T-cell (primary cell): ENCODE data around the gene AKAP13. TPM values are rescaled to one million over a fixed set of nuclear protein-coding genes. Genes with fewer than 3 reads are reported as not detected.

ENCODE experiments used
- ATAC-seq, 4 experiments: fragments of 200-7000 bp in 3 of 4; fragments of 150-1000 bp in 1 of 4; cut with Tn5 transposase; replicated peaks in 1 of 4; 1 replicate in 3 of 4; 2 replicates in 1 of 4; pipeline ENCODE4 v1.10.0; 2021; ENCODE audit warnings: moderate library complexity in 3 of 4, mild to moderate bottlenecking in 2 of 4, moderate number of reproducible peaks in 1 of 4
- CTCF ChIA-PET, 2 donors: fragments of 300-600 bp; sonication (Branson Sonifier 250); formaldehyde crosslinking; loops; one replicate each; lab custom pipeline; 2022; ENCODE audit warnings: antibody characterized with exemption in 2 of 2; lab: Charles Lee
- POLR2A ChIA-PET, 2 donors: fragments of 300-600 bp; sonication (Branson Sonifier 250); formaldehyde crosslinking; loops; one replicate each; lab custom pipeline; 2022; ENCODE audit warnings: antibody characterized with exemption in 2 of 2; lab: Charles Lee
- DNase-seq, 35 experiments: peaks; one replicate each; pipeline versions ENCODE4 v3.0.0 to v3.0.0-alpha.2; 2013 to 2023
- H3K27ac ChIP-seq: one replicate; pipeline ENCODE4 v1.5.1; 2013; ENCODE audit warnings: low read length
- H3K27me3 ChIP-seq, 2 experiments: replicated peaks in 1 of 2; 1 replicate in 1 of 2; 2 replicates in 1 of 2; pipeline versions ENCODE4 v1.6.1 to v1.7.0; 2013; ENCODE audit warnings: low read length in 1 of 2, mixed read lengths in 1 of 2; ENCODE audit not compliant: control insufficient read depth in 2 of 2, insufficient read depth in 2 of 2; ENCODE audit errors: extremely low read depth in 1 of 2
- H3K36me3 ChIP-seq, 2 donors: 1 replicate in 1 of 2; 2 replicates in 1 of 2; pipeline versions ENCODE4 v1.6.1 to v1.7.0; 2013; ENCODE audit warnings: low read length in 1 of 2; ENCODE audit not compliant: control insufficient read depth in 2 of 2, insufficient read depth in 1 of 2; ENCODE audit errors: extremely low read depth in 1 of 2
- H3K4me1 ChIP-seq, 2 experiments: 1 replicate in 1 of 2; 2 replicates in 1 of 2; pipeline versions ENCODE4 v1.6.1 to v1.7.0; 2013; ENCODE audit warnings: low read length in 2 of 2, mixed read lengths in 1 of 2; ENCODE audit not compliant: insufficient read depth in 2 of 2, control insufficient read depth in 1 of 2; ENCODE audit errors: extremely low read depth in 1 of 2
- H3K4me3 ChIP-seq, 2 donors: 1 replicate in 1 of 2; 2 replicates in 1 of 2; pipeline versions ENCODE4 v1.5.1 to v1.7.0; 2013; ENCODE audit warnings: mild to moderate bottlenecking in 2 of 2, low read length in 1 of 2, moderate library complexity in 1 of 2; ENCODE audit not compliant: control insufficient read depth in 1 of 2; ENCODE audit errors: extremely low read depth in 1 of 2
- H3K9me3 ChIP-seq: 2 replicates; pipeline ENCODE4 v1.7.0; 2013
- H3K27ac Mint-ChIP-seq, 2 donors: one replicate each; pipeline ENCODE4 v1.8.0; 2020 to 2021; ENCODE audit warnings: mild to moderate bottlenecking in 2 of 2, mixed read lengths in 2 of 2
- H3K27me3 Mint-ChIP-seq, 2 donors: one replicate each; pipeline ENCODE4 v1.8.0; 2021 to 2022; ENCODE audit warnings: mixed read lengths in 2 of 2
- H3K36me3 Mint-ChIP-seq: one replicate; pipeline ENCODE4 v1.8.0; 2021; ENCODE audit warnings: mixed read lengths
- H3K4me1 Mint-ChIP-seq, 3 donors: one replicate each; pipeline ENCODE4 v1.8.0; 2020 to 2022; ENCODE audit warnings: mixed read lengths in 3 of 3, mild to moderate bottlenecking in 1 of 3
- H3K4me3 Mint-ChIP-seq, 3 donors: one replicate each; pipeline ENCODE4 v1.8.0; 2020 to 2022; ENCODE audit warnings: mild to moderate bottlenecking in 3 of 3, mixed read lengths in 3 of 3, moderate library complexity in 3 of 3
- H3K9me3 Mint-ChIP-seq, 3 donors: one replicate each; pipeline ENCODE4 v1.8.0; 2020 to 2022; ENCODE audit warnings: mixed read lengths in 3 of 3
- WGBS: methylation state at CpG from one replicate; pipeline ENCODE4 v1.1.5; 2013; ENCODE audit warnings: missing lambda C conversion rate; ENCODE audit not compliant: insufficient coverage; 5-methylcytosine and 5-hydroxymethylcytosine counted together
- total RNA-seq, 35 experiments: library from RNA in 6 of 35; stranded (reverse) in 6 of 35; fragments of 120-200 nt in 1 of 35; gene quantifications; one replicate each; pipeline versions ENCODE4 v1.2.1 to v1.2.4 and lab custom pipeline; 2013 to 2026

The AKAP13 gene
- total RNA-seq, 5 donors from 2014 or later (not counting 1 experiment from before 2014, with no cell fraction given) = 232 to 391 (median 281) TPM

DNA sequence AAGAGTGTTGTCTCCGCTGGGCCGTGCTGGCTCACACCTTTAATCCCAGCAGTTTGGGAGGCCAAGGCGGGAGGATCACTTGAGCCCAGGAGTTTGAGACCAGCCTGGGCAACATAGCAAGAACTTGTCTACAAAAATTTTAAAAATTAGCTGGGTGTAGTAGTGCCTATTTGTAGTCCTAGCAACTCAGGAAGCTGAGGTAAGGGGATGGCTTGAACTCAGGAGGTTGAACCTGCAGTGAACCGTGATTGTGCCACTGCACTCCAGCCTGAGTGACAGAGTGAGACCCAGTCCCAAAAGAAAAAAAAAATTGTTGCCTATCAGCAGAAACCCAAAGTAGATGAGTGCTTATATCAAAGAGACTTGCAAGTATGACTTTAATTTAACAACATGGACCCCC, 12.7 kb upstream of the AKAP13 start:
- no CpG with 5 or more reads among the region's 4 CpGs for WGBS
- DNase-seq = no peak
- POLR2A ChIA-PET = interaction anchor here in 1 of 2 donors (0.6 kb wide), 1 partner anchor 13 kb away, joined by 8 read pairs; no protein-coding TSS in a partner anchor

DNA sequence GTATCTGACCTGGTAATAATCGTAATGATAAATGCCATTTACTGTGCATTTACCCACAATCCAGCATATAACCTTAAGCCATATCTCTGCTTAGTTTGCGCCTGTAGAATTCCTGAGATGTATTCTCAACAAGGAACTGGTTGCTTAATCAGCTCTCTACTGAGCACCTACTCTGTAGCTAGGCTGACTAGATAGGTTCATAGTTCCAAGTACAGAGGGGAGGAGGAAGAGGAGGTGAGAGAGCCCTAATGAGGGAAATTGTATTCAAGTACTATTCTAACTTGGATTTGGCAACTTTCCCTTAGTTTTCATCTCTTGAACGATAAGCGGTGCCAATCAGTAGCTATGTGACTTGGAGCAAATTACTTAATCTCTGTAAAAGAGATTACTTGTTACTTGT, 5.6 kb upstream of the AKAP13 start:
- ATAC-seq (no peak), DNase-seq (no peak)
- 100% methylated on average over 3 of the region's 4 CpGs for WGBS
- ChIA-PET CTCF (interaction anchor here in 1 of 2 donors (0.6 kb wide), 1 partner anchor 714 kb away, joined by 3 read pairs; no protein-coding TSS in a partner anchor), POLR2A (interaction anchor here in 1 of 2 donors (0.5 kb wide), 1 partner anchor 66 kb away, joined by 3 read pairs; no protein-coding TSS in a partner anchor)
- Mint-ChIP-seq H3K27me3 (no peaks in the 10 kb centered on the region), H3K4me1 (peaks cover 15 to 21% (median 20%) of the 10 kb centered on the region in 3 donors), H3K9me3 (no peaks in the 10 kb centered on the region), H3K27ac (no peak overlapping the region), H3K4me3 (no peak overlapping the region), H3K36me3 (no peaks in the 10 kb centered on the region)
- Histone ChIP-seq H3K36me3 (no peaks in the 10 kb centered on the region), H3K27ac (no peak overlapping the region), H3K4me3 (no peak overlapping the region), H3K4me1 (peaks cover 9 to 12% of the 10 kb centered on the region in 2 experiments), H3K27me3 (no peaks in the 10 kb centered on the region), H3K9me3 (no peaks in the 10 kb centered on the region)

More for the DNA sequence above, 12.7 kb upstream of the AKAP13 start:
- no peaks in the 10 kb centered on the region for H3K9me3 Mint-ChIP-seq
- H3K27me3 Mint-ChIP-seq = no peaks in the 10 kb centered on the region
- Histone ChIP-seq H3K27me3 (no peaks in the 10 kb centered on the region), H3K36me3 (no peaks in the 10 kb centered on the region), H3K27ac (no peak overlapping the region), H3K4me3 (no peak overlapping the region), H3K9me3 (no peaks in the 10 kb centered on the region), H3K4me1 (peaks cover 0 to 5% of the 10 kb centered on the region in 2 experiments)
- H3K4me1 Mint-ChIP-seq = peaks cover 8 to 16% (median 10%) of the 10 kb centered on the region in 3 donors
- H3K36me3 Mint-ChIP-seq = no peaks in the 10 kb centered on the region
- CTCF ChIA-PET = interaction anchor here in 1 of 2 donors (0.8 to 1.5 kb wide), 2 partner anchors 33 to 39 kb away, joined by 3 to 5 read pairs; no protein-coding TSS in a partner anchor
- H3K27ac Mint-ChIP-seq = peak overlapping the region; percentile 47 to 80
- ATAC-seq = peak; percentile 60 to 75 (median 66)
- H3K4me3 Mint-ChIP-seq = no peak overlapping the region

DNA sequence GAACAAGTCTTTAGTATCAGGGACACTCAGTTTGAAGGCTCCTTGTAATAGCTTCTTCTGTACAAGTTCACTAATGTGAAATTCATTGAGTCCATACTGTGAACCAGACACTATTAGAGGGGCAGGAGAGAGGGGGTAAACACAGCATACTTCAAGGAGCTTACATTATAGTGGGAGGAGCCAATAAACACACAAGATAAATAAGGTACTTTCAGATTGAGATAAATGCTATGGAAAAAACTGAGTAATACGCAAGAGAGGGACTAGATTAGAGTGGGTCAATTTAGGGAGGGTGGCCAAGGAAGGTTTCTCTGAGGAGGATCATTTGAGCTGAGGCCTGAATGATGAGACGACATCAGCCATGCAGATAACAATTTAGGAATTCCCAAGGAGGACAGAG, 3.1 kb upstream of the AKAP13 start:
- Mint-ChIP-seq H3K4me1 (peaks cover 26 to 32% (median 29%) of the 10 kb centered on the region in 3 donors), H3K27ac (peak overlapping the region; percentile 8 to 29), H3K4me3 (peak overlapping the region in 1 of 3 donors; percentile 26), H3K27me3 (no peaks in the 10 kb centered on the region), H3K9me3 (no peaks in the 10 kb centered on the region), H3K36me3 (no peaks in the 10 kb centered on the region)
- H3K9me3 ChIP-seq = no peaks in the 10 kb centered on the region
- no peaks in the 10 kb centered on the region for H3K27me3 ChIP-seq
- H3K27ac ChIP-seq = no peak overlapping the region
- DNase-seq = no peak
- H3K4me1 ChIP-seq = peaks cover 14 to 17% of the 10 kb centered on the region in 2 experiments
- POLR2A ChIA-PET = no interaction called here
- no peak for ATAC-seq
- H3K4me3 ChIP-seq = no peak overlapping the region
- no peaks in the 10 kb centered on the region for H3K36me3 ChIP-seq
- 94% methylated on average over 2 of the region's 2 CpGs for WGBS
- CTCF ChIA-PET = interaction anchor here in 1 of 2 donors (0.6 kb wide), 1 partner anchor 66 kb away, joined by 4 read pairs; no protein-coding TSS in a partner anchor

DNA sequence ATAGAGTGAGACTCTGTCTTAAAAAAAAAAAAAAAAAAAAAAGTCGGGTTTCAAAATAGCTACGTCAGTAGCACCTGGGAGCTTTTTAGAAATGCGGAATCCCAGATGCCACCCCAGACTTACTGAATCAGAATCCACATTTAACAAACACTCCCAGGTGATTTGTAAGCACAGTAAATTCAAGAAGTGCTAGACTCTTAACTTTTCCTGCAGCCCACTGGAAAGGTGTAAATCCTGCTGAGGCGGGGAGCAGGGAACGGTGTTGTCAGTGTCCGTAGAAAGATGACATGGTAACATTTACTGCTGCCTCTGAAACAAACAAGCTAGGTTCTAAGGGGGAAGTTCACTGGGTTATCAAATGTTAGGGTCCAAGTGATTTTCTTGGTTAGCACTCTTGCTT, 2.4 kb upstream of the AKAP13 start:
- WGBS = 97% methylated on average over 3 of the region's 6 CpGs
- H3K4me1 Mint-ChIP-seq = peaks cover 33 to 40% (median 36%) of the 10 kb centered on the region in 3 donors

DNA sequence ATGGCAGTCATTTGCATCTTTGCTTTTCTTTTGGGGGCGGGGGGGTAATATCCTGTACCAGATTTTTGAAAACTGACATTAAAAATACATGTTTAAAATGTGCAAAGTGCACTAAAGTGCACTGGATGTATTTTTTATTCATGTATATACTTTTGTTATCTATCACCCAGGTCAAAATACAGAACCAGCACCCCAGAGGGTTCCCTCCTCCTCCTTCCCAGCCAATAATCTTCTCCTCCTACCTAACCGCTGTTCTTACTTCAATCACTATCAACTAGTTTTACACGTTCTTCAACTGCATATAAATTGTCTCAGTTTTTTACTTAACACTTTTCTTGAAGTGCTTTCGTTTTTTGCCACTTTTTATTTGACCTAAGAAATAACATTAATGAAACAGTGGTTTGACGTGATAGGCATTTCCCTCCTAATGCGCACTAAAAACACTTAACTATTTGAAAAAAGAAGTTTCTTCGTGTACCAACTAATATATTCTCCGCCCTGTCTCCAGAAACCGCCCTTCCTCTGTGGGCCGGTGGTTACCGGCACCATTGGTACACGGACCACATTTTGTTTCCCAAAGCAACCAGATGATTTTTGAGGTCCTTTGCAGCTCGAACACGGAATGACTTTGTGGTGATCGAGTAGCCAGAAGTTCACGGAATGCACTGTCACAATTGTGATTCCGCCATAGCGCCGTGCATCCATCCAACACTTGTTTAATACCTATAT, 836 bp upstream of the AKAP13 start:
- Mint-ChIP-seq H3K36me3 (no peaks in the 10 kb centered on the region), H3K9me3 (no peaks in the 10 kb centered on the region), H3K27me3 (no peaks in the 10 kb centered on the region), H3K4me3 (peak overlapping the region; percentile 83 to 91 (median 84)), H3K27ac (peak overlapping the region; percentile 91 to 92), H3K4me1 (peaks cover 49 to 54% (median 51%) of the 10 kb centered on the region in 3 donors)
- peak in 1 of 4 experiments; percentile 9 for ATAC-seq
- H3K27me3 ChIP-seq = no peaks in the 10 kb centered on the region
- DNase-seq = peak in 32 of 35 experiments; percentile 6 to 79 (median 31)
- H3K4me1 ChIP-seq = peaks cover 15 to 26% of the 10 kb centered on the region in 2 experiments
- no peaks in the 10 kb centered on the region for H3K36me3 ChIP-seq
- 0% methylated on average over 9 of the region's 19 CpGs for WGBS
- peak overlapping the region; percentile 70 to 78 for H3K4me3 ChIP-seq
- H3K27ac ChIP-seq = peak overlapping the region; percentile 54
- POLR2A ChIA-PET = interaction anchor here (0.7 to 1.9 kb wide), 8 partner anchors 17 to 344 kb away, joined by 3 to 12 read pairs (median 3); no protein-coding TSS in a partner anchor
- CTCF ChIA-PET = interaction anchor here (0.6 to 2.8 kb wide), 8 partner anchors 18 to 740 kb away, joined by 4 to 35 read pairs (median 9); no protein-coding TSS in a partner anchor
- H3K9me3 ChIP-seq = no peaks in the 10 kb centered on the region

More for the DNA sequence above, 2.4 kb upstream of the AKAP13 start:
- Histone ChIP-seq H3K27me3 (no peaks in the 10 kb centered on the region), H3K9me3 (no peaks in the 10 kb centered on the region), H3K36me3 (no peaks in the 10 kb centered on the region), H3K4me1 (peaks cover 14 to 24% of the 10 kb centered on the region in 2 experiments), H3K4me3 (no peak overlapping the region), H3K27ac (no peak overlapping the region)
- Mint-ChIP-seq H3K36me3 (no peaks in the 10 kb centered on the region), H3K27ac (no peak overlapping the region), H3K9me3 (no peaks in the 10 kb centered on the region), H3K27me3 (no peaks in the 10 kb centered on the region), H3K4me3 (no peak overlapping the region)
- DNase-seq (no peak), ATAC-seq (no peak)
- ChIA-PET POLR2A (interaction anchor here (0.5 to 1.2 kb wide), 5 partner anchors 34 to 431 kb away, joined by 4 to 10 read pairs (median 4); no protein-coding TSS in a partner anchor), CTCF (interaction anchor here in 1 of 2 donors (0.6 kb wide), 1 partner anchor 65 kb away, joined by 4 read pairs; no protein-coding TSS in a partner anchor)
